Endodermal cell (in vitro differentiated cells): ENCODE results near the gene CYP26B1. TPM values are rescaled to one million over a fixed set of nuclear protein-coding genes. Genes with fewer than 3 reads are reported as not detected.
A peak's percentile ranks its signal among the peaks of the same experiment; 100 is the strongest.

ENCODE experiments used
- DNase-seq: peaks from one replicate; pipeline ENCODE4 v3.0.0-alpha.2; 2017
- H3K27ac ChIP-seq: 2 replicates; pipeline ENCODE4 v1.5.1; 2013; ENCODE audit warnings: mild to moderate bottlenecking, low read depth, low read length, moderate library complexity
- H3K27me3 ChIP-seq: 2 replicates; pipeline ENCODE4 v1.6.1; 2013; ENCODE audit warnings: mild to moderate bottlenecking, low read length, moderate library complexity; ENCODE audit not compliant: insufficient read depth, control insufficient read depth, poor library complexity, severe bottlenecking
- H3K36me3 ChIP-seq: 2 replicates; pipeline ENCODE4 v1.7.0; 2013; ENCODE audit warnings: mild to moderate bottlenecking, low read length, moderate library complexity; ENCODE audit not compliant: control insufficient read depth, insufficient read depth
- H3K4me1 ChIP-seq: one replicate; pipeline ENCODE4 v1.7.0; 2013; ENCODE audit warnings: low read length; ENCODE audit not compliant: control insufficient read depth, insufficient read depth
- H3K4me3 ChIP-seq: 2 replicates; pipeline ENCODE4 v1.5.1; 2013; ENCODE audit warnings: mild to moderate bottlenecking, low read length, moderate library complexity
- H3K9ac ChIP-seq: 2 replicates; pipeline ENCODE4 v1.6.1; 2013; ENCODE audit warnings: mild to moderate bottlenecking, low read length, moderate library complexity; ENCODE audit not compliant: poor library complexity, severe bottlenecking; ENCODE audit errors: extremely low read depth
- H3K9me3 ChIP-seq: 2 replicates; pipeline ENCODE4 v1.6.1; 2013; ENCODE audit warnings: mild to moderate bottlenecking, low read length, moderate library complexity; ENCODE audit not compliant: control insufficient read depth
- H3K27ac Mint-ChIP-seq: 2 replicates; pipeline ENCODE4 v1.8.0; 2020; ENCODE audit warnings: mixed read lengths
- H3K27me3 Mint-ChIP-seq: 2 replicates; pipeline ENCODE4 v1.8.0; 2021; ENCODE audit warnings: mild to moderate bottlenecking, mixed read lengths; ENCODE audit not compliant: insufficient read depth
- H3K36me3 Mint-ChIP-seq: 2 replicates; pipeline ENCODE4 v1.8.0; 2020; ENCODE audit warnings: low read depth, mixed read lengths
- H3K4me1 Mint-ChIP-seq: 2 replicates; pipeline ENCODE4 v1.8.0; 2020; ENCODE audit warnings: mixed read lengths
- H3K4me3 Mint-ChIP-seq: 2 replicates; pipeline ENCODE4 v1.8.0; 2020; ENCODE audit warnings: mild to moderate bottlenecking, moderate library complexity, mixed read lengths
- H3K9me3 Mint-ChIP-seq: 2 replicates; pipeline ENCODE4 v1.8.0; 2020; ENCODE audit warnings: mild to moderate bottlenecking, mixed read lengths
- CTCF ChIP-seq: fragments of 200-600 bp; sonication (generic); conservative IDR thresholded peaks from 2 replicates; pipeline ENCODE4 v1.5.0; 2021; ENCODE audit warnings: antibody characterized with exemption, mild to moderate bottlenecking
- WGBS, 2 experiments: methylation state at CpG; one replicate each; pipeline versions ENCODE4 v1.1.5 to v1.1.7; 2013; ENCODE audit warnings: missing lambda C conversion rate in 2 of 2, mixed read lengths in 1 of 2; ENCODE audit not compliant: insufficient coverage in 1 of 2, insufficient read length in 1 of 2; 5-methylcytosine and 5-hydroxymethylcytosine counted together
- total RNA-seq, 2 donors: library from RNA; stranded (reverse); fragmentation: NEBNext Ultra II Directional in 1 of 2; extraction: Animal tissue kit (Norgen Biotek cat#: 25700) in 1 of 2; gene quantifications; 2 replicates in 1 of 2; 3 replicates in 1 of 2; pipeline ENCODE4 v1.2.1, GENCODE V29; 2021

CYP26B1 gene
- total RNA-seq, 2 donors from 2014 or later, result 0.09 to 0.91 TPM

GRCh38 chr2:72130659-72131360, 16.9 kb downstream of the CYP26B1 start:
- Histone ChIP-seq H3K27ac (no peak overlapping the region), H3K36me3 (no peaks in the 10 kb centered on the region), H3K4me3 (no peak overlapping the region), H3K9me3 (no peaks in the 10 kb centered on the region), H3K4me1 (no peaks in the 10 kb centered on the region), H3K9ac (no peak overlapping the region), H3K27me3 (peaks cover 9% of the 10 kb centered on the region)
- no peak for TF ChIP-seq CTCF
- Mint-ChIP-seq H3K27ac (no peak overlapping the region), H3K4me3 (no peak overlapping the region), H3K36me3 (no peaks in the 10 kb centered on the region), H3K27me3 (peaks cover 9% of the 10 kb centered on the region), H3K9me3 (no peaks in the 10 kb centered on the region), H3K4me1 (peaks cover 4% of the 10 kb centered on the region)
- WGBS, 2 experiments, result 62 to 67% methylated on average over 13 to 26 of the region's 26 CpGs
- peak; percentile 66 for DNase-seq

- Histone ChIP-seq H3K27ac (no peak overlapping the region), H3K4me3 (no peak overlapping the region), H3K9ac (no peak overlapping the region), H3K27me3 (peaks cover 9% of the 10 kb centered on the region), H3K36me3 (no peaks in the 10 kb centered on the region), H3K4me1 (no peaks in the 10 kb centered on the region), H3K9me3 (no peaks in the 10 kb centered on the region)
- 92 to 93% methylated on average over 6 to 9 of the region's 9 CpGs for WGBS, 2 experiments
- H3K27me3 Mint-ChIP-seq, result peaks cover 8% of the 10 kb centered on the region
- H3K4me3 Mint-ChIP-seq, result no peak overlapping the region
- no peaks in the 10 kb centered on the region for H3K9me3 Mint-ChIP-seq
- H3K4me1 Mint-ChIP-seq, result peaks cover 4% of the 10 kb centered on the region
- TF ChIP-seq CTCF, result no peak
- no peaks in the 10 kb centered on the region for H3K36me3 Mint-ChIP-seq
- DNase-seq, result peak; percentile 30
- no peak overlapping the region for H3K27ac Mint-ChIP-seq
Observed at GRCh38 chr2:72129681-72130340, 17.9 kb downstream of the CYP26B1 start.

GRCh38 chr2:72128843-72129227, 18.8 kb downstream of the CYP26B1 start:
- Mint-ChIP-seq H3K27me3 (peaks cover 6% of the 10 kb centered on the region), H3K4me3 (no peak overlapping the region), H3K9me3 (no peaks in the 10 kb centered on the region), H3K36me3 (no peaks in the 10 kb centered on the region), H3K27ac (no peak overlapping the region), H3K4me1 (peaks cover 4% of the 10 kb centered on the region)
- peak; percentile 55 for DNase-seq
- Histone ChIP-seq H3K9me3 (no peaks in the 10 kb centered on the region), H3K4me1 (no peaks in the 10 kb centered on the region), H3K4me3 (no peak overlapping the region), H3K9ac (no peak overlapping the region), H3K36me3 (no peaks in the 10 kb centered on the region), H3K27ac (no peak overlapping the region), H3K27me3 (peaks cover 9% of the 10 kb centered on the region)
- no peak for TF ChIP-seq CTCF
- 80 to 88% methylated on average over 7 to 11 of the region's 11 CpGs for WGBS, 2 experiments
